ENCODE results near the gene GNAL.

GNAL gene

DNA sequence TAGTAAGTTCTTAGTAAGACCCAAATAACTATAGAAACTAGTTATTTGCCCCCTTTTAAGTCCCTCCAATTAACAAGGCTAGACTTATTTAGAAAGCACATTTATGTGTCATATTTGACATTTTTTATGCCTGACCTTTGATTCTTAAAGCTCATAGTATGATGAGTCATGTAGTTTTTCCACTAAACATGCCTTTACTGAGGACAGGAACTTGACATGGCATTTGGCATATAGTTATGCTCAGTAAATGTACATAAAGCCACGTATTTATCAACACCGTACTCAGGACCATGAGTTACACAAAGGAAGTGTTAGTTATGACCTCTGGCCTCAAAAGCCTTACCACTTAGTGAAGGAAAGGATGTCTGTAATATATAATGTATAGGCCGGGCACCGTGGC, 78.9 kb downstream of the GNAL start:
- no peak overlapping the region for H3K4me3 ChIP-seq (ENCODE audit: low read depth, low read length)
- TF ChIP-seq CTCF (IDR thresholded peaks at IDR 0.05; ENCODE audit: borderline replicate concordance, insufficient read depth, low read depth, low read length), result no peak

DNA sequence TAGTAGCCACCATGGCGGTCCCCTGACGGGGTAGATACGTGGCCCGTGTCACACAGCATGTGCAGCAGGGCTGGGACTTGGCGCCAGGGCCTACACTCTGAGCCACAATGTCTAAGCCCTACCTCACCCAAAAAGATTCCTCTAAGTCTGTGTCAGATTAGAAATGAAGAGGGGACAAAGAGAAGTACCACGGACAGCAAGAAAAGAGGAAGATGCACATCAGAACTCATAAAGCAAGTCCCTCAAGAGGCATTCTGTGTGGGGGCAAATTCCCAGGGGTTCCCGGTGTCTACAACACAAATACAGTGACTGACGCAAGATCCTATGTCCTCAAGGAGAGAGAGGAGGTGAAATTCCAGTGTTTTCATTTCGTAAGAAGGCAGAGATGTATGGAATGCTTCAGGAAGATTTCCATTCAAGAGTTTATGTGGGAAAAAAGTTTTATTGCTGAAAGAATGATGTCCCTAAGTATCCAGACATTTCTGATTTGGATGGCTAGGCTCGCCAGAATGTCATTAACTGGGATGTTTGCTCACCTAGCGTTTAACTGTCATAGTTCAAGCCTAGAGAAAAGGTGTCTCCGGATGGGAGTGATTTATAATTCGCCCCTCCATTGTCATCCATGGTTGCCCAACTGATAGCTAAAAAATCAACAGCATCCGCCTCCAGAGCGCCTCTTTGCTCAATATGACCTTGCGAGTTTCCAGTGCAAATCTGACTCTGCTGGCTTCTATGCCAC, 86.5 kb downstream of the GNAL start:
- no peak overlapping the region for H3K4me3 ChIP-seq (ENCODE audit: low read depth, low read length)
- no peak for TF ChIP-seq CTCF (IDR thresholded peaks at IDR 0.05; ENCODE audit: borderline replicate concordance, insufficient read depth, low read depth, low read length)

GRCh38 chr18:11780042-11780441, 91.0 kb downstream of the GNAL start:
- TF ChIP-seq CTCF (IDR thresholded peaks at IDR 0.05; ENCODE audit: borderline replicate concordance, insufficient read depth, low read depth, low read length), result no peak
- H3K4me3 ChIP-seq (ENCODE audit: low read depth, low read length), result no peak overlapping the region

DNA sequence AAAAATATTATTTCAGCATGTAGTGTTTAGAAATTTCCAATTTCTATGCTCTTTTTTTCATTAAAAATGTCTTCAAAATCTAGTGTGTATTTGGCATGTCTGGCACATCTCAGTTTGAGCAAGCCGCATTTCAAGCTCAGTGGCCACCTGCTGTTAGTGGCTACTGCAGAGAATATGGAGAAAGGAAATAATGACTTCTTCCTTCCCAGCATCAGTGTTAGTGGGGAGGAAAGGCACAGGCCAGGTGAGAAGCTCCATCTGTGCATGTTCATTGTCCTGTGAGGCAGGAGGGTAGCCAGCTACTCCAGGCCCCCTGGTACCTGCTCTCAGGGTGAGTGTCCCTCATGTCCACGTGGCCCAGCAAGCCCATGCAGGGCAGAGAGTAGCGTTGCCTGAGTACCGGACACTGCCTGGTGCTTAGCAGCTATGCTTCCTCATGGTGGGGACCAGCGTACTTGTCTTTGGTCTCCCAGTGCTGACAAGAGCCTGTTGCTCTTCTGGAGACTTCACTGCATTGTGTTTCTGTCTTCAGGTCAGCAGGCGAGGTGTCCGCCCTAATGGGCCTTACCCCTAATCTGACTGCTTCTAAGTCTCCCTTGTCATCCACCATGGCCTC, 94.8 kb downstream of the GNAL start:
- TF ChIP-seq CTCF (IDR thresholded peaks at IDR 0.05; ENCODE audit: borderline replicate concordance, insufficient read depth, low read depth, low read length), result no peak
- no peak overlapping the region for H3K4me3 ChIP-seq (ENCODE audit: low read depth, low read length)

DNA sequence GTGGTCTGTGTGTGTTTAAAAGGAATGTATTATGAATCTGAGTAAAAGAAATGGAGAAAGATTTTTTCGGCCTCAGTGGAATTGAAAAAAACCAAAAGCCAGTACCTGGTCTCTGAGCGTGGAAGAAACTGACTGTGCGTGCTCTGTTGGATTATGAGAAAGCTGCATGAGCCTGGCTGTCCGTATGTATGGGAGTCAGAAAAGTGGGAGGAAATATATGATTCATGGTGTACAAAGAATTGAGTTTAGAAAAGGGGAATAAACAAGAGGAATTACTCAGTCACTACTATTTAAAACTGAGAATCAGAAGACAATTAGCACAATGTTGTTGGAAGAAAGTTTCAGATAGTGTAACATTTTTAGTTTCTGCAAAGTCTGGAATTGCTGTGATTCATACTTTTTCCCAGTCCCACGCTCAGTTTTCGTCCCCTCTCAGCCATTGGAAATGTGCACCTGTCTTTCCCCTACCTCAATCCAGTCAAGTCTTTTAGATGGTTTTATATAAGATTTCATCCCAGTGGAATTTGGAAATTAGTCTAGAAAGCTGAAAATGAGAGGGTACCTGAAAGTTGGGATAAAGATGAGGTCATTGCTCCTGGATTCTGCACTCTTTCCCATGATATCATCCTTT, 95.7 kb downstream of the GNAL start:
- H3K4me3 ChIP-seq (ENCODE audit: low read depth, low read length), result no peak overlapping the region
- no peak for TF ChIP-seq CTCF (IDR thresholded peaks at IDR 0.05; ENCODE audit: borderline replicate concordance, insufficient read depth, low read depth, low read length)

GRCh38 chr18:11785444-11786055, 96.5 kb downstream of the GNAL start:
- H3K4me3 ChIP-seq (ENCODE audit: low read depth, low read length), result no peak overlapping the region
- no peak for TF ChIP-seq CTCF (IDR thresholded peaks at IDR 0.05; ENCODE audit: borderline replicate concordance, insufficient read depth, low read depth, low read length)
